GM12874 (cell line): ENCODE data around the gene KRTAP10-3.
"Not testable (repeated sequence)": the region's sequence is repeated elsewhere in the genome, so short reads cannot be mapped to it uniquely, and the experiment has no call there.

Source experiments
- TF ChIP-seq, protein P1 (sequence below): IDR thresholded peaks from 2 replicates; pipeline ENCODE4 v1.5.1; 2011; ENCODE audit warnings: low read depth, mild to moderate bottlenecking, control low read depth, low read length, moderate library complexity; ENCODE audit not compliant: insufficient read depth

KRTAP10-3 gene

GRCh38 chr21:44581158-44581557 lies 22.6 kb upstream of the KRTAP10-3 start:
- TF ChIP-seq, protein P1, sequence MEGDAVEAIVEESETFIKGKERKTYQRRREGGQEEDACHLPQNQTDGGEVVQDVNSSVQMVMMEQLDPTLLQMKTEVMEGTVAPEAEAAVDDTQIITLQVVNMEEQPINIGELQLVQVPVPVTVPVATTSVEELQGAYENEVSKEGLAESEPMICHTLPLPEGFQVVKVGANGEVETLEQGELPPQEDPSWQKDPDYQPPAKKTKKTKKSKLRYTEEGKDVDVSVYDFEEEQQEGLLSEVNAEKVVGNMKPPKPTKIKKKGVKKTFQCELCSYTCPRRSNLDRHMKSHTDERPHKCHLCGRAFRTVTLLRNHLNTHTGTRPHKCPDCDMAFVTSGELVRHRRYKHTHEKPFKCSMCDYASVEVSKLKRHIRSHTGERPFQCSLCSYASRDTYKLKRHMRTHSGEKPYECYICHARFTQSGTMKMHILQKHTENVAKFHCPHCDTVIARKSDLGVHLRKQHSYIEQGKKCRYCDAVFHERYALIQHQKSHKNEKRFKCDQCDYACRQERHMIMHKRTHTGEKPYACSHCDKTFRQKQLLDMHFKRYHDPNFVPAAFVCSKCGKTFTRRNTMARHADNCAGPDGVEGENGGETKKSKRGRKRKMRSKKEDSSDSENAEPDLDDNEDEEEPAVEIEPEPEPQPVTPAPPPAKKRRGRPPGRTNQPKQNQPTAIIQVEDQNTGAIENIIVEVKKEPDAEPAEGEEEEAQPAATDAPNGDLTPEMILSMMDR: no peak

- TF ChIP-seq, protein P1: not testable (repeated sequence)
These were observed 21.7 kb upstream of the KRTAP10-3 start, which contains the start of gene KRTAP10-5 for GRCh38 chr21:44580231-44580821. Gene KRTAP10-5 (minus strand): TSS chr21:44580604. CDS start chr21:44580578, 26 bp downstream.

- TF ChIP-seq, protein P1: no peak
These were observed 21.2 kb upstream of the KRTAP10-3 start for GRCh38 chr21:44579833-44580144.

DNA sequence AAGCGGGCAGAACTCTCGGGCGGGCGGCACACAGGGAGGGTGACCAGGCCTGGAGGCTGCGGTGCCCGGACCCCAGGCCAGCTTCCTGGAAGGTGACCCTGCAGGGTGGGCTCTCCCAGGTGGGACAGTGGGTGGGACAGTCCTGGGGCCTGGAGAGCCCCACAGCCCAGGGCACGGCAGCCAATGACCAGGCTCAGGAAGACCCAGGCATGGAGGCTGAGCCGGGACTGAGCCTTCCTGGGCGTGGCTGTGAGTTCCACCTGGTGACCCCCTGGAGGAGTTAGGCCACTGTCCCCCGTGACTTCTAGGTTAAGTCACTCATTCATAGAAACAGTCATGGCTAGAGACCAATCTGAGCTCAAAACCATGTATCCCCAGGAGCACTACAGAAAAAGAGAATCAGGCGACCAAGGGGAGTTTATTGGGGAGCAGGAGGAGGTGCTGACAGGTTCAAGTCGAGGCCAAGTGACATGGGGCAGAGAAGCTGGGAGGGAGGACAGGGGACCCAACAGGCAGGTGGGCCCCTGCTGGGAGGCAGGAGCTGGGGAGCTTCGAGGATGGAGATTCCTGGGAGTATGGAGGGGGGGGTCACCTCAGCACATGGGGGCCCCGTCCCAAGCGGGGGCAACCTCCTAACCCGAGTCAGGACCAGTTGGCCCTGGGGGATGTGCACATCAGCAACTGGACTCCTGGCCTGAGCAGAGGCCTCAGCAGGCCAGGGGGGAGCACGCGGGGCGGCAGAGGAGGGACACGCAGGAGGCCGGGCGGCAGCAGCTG lies 20.6 kb upstream of the KRTAP10-3 start:
- TF ChIP-seq, protein P1: no peak

DNA sequence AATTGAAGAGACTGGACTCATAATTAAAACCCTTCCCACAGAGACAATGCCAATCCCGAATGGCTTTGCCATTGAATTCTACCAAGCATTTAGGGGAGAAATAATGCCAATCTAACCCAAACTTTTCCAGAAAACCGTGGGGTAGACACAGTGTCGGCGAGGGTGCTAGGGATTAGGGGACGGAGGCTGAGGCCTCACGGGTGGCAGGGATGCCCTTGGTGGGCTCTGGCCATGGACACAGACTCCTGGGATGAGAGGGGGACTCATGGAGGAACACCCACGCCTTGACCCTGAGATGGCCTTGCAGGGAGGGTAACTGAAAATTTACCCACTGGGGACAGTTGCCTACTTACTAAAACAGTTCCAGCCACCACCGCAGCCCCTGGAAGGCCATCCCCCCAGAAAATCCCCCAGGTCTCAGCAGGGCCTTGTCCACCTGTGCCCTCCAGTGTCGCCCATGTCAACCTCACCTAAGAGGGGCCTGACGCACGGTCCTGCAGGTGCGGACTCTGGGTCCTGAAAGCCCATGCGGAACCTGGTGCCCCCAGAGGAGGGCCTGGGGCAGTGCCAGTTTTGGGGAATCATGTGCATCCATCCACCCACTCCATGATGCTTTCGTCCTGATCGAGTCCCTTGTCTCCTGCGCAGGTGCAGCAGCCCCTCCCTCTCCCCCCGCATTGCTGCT lies 19.9 kb upstream of the KRTAP10-3 start:
- TF ChIP-seq, protein P1: no peak

GRCh38 chr21:44576025-44576420 lies 17.4 kb upstream of the KRTAP10-3 start:
- TF ChIP-seq, protein P1: no peak

DNA sequence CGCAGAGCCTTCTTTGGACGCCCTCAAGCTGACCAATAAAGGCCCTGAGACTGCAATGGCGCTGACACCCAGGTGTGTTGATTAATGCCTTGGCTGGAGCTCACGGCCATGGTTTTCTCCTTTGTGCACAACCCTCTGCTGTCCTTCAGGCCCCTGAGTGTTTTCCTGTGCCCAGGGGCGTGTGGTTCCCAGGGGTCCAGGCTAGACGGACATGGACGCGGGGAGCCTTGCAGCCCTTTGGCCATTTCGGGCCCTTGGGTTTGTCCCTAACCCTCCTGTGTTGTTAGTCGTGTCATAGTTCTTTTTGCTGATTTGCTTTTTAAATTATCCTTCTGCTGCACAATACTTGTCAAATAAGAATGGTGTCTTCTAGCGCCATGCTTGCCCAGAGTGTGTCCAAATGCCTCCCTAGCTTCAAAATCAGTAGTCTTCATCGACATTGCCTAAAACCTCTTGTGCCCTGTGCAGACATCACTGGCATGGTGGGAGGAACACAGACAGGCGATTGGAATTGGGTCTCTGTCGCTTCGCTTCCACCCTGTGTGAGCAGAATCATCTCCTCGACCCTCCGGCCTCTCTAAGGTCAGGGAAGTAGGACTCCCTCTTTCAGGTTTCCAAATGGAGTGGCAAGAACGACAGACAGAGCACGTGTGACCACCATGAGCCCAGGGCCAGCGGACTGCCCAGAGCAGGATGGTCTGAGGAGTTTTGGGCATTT lies 16.9 kb upstream of the KRTAP10-3 start:
- TF ChIP-seq, protein P1: no peak
